ENCODE results near the gene PTPRCAP.
A peak's percentile ranks its signal among the peaks of the same experiment; 100 is the strongest.

The PTPRCAP gene

DNA sequence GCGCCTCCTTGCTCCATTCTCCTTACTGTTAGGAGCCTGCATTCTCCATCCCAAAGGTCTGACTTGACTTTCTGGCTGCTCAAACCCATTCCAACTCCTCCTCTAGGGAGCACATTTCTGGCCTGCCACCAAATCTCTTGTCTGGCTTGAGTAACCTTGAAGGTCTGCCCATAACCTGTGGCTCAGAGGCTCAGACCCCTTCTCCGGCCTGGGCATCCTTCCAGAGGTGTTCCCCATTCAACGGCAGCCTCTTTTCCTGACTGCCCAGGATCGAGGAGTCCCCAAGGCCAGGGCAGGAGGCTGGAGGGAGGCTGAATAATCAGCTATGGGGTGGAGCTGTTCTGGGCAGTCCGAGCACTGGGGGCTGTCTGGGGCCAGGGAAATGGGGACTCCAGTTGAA lies 43.5 kb downstream of the PTPRCAP start:
- no peak for DNase-seq

DNA sequence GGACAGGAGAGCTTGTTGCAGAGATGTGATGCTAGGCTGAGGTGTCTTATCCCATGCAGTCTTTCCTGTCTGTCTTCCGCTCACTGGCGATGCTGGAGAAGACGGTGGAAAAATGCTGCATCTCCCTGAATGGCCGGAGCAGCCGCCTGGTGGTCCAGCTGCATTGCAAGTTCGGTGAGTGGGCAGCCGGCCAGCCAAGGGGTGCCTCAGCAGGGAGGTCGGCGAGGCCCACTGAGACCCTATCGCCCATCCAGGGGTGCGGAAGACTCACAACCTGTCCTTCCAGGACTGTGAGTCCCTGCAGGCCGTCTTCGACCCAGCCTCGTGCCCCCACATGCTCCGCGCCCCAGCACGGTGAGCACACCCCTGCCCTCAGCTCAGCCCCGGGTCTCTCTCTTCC lies 44.0 kb downstream of the PTPRCAP start:
- DNase-seq, result no peak

DNA sequence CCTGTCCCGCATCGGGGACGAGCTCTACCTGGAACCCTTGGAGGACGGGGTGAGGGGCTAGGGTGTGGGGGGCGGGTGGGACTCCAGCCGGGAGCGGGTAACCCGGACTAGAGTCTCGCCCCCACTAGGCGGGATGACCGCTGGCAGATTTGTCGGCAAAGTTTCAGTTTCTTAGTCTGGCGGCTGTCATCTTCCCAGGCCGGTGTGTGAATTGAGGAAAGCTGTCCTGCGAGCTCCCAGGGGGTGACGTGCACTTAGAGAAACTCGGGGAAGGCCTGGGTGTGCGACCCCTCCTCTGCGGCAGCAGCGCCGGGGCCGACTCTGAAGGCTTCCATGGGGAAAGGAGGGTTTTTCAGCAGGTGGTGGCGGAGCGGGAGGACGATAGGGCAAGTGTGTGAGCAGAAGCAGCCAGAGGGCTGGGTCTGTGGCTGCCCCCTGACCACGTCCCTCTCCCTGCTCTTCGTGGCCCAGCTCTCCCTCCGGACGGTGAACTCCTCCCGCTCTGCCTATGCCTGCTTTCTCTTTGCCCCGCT lies 45.2 kb downstream of the PTPRCAP start:
- no peak for DNase-seq

DNA sequence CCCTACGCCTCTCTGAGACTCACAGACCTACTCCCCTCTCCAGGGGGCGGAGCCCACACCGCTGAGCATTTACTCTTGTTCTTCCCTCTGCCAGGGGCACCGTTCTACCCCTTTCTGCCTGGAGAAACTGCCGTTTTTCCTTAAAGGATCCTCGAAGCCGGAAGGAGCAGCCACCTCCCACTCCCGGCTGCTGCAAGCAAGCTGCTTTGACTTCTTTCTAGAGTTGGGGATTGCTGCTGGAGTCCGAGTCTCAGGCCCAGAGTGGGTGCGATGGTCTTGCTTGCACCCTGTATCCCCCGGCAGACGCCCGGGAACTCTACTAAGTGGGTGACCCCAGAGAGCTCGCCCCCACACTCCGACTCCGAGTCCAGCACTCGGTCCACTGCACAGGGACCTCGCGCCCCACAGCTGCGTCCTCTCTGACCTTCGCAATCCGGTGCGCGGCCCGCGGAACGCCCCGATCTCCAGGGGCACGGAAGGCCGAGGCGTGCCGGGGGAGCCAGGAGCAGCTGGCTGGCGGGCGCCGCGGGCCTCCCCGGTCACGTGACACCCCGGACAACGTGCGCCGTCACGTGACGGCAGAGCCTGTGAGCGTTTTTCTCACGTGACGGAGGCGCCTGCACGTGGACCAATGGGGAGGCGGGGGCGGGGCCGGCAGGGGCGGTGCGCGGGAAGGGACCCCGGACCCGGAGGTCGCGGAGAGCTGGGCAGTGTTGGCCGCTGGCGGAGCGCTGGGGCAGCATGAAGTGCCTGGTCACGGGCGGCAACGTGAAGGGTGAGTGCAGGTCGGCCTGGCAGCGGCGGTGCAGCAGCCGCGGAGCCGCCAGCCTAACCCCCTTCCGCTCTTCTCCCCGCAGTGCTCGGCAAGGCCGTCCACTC lies 45.9 kb downstream of the PTPRCAP start, which contains the start of gene RAD9A:
RAD9A (plus strand) TSS at position 683 of the 879 bp plus-strand sequence; CDS start at position 742, 59 bp downstream.
- DNase-seq, result peak; percentile 96 to 98

DNA sequence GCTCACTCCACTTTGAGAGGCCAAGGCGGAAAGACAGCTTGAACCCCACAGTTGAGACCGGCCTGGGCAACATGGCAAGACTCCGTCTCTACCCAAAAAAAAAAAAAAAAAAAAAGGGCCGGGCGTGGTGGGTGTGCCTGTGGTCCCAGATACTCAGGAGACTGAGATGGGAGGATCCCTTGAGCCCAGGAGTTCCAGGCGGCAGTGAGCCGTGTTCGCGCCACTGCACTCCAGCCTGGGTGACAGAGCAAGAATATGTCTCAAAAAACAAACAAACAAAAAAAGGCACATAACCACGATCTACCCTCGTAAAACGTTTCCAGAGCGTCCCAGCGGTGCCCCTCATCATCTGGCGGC lies 46.6 kb downstream of the PTPRCAP start:
- no peak for DNase-seq

DNA sequence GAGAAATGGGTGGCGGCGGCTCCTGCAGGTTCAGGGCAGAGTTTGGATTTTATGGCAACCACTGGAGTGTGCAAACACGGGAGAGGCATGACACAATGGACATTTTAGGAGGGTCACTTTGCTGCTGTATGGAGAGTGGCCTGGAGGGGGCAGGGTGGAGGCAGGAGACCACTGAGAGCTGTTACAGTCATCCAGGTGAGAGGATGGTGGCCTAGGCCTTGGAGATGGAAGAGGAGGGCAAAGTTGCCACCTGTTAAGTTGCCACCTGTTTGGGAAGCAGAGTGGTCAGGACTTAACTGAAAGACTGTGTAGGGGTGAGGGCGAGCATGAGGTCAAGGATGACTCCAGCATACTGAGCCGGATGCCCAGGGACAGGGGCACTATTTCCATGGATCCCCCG lies 48.0 kb downstream of the PTPRCAP start:
- peak; percentile 67 to 72 for DNase-seq

DNA sequence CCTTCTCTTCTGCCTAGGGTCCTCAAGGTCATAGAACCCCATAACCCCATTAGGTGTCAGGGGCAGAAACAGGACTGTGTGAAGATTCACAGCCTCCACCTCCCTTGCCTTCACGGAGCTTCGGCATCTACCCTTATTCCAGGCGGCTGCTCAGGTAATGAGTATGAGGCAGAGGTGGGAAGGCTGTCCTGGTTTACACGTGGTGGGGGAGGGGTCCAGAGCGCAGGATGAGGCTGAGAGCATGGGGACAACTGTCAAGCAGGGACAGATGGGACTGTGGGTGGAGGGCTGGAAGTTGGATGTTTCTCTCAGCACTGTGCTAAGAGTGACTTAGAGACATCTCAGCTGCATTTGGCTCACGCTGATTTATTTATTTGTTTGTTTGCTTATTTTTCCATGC lies 50.0 kb downstream of the PTPRCAP start:
- DNase-seq, result no peak

DNA sequence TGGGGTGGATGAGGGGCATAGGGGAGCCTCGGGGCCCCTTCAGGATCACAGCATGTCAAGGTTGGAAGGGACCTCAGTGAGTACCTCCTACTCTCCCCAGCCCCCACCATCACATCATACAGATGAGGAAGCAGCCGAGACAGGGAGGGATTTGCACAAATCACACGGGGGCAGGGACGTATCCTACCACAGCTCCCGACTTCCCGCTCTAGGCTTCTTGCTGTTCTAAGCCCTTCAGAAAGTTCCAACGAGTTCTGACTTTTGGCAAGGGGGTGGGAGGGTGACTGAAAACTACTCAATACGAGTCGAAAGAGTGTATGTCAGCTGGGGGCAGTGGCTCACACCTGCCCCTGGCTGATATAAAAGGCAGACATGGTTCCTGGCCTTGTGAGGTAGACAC lies 50.4 kb downstream of the PTPRCAP start:
- DNase-seq, result no peak

All from SHP77 (cell line).